Large intestine (tissue), 3 donors: ENCODE results near the gene YWHAQ. TPM values are rescaled to one million over a fixed set of nuclear protein-coding genes. Genes with fewer than 3 reads are reported as not detected.

Experiments
- DNase-seq, 2 donors: peaks; one replicate each; pipeline versions ENCODE4 v3.0.0 to v3.0.0-alpha.2; 2013
- H3K27ac ChIP-seq: one replicate; pipeline ENCODE4 v1.5.1; 2013; ENCODE audit warnings: low read length
- H3K27me3 ChIP-seq: 2 replicates; pipeline ENCODE4 v1.6.1; 2013; ENCODE audit warnings: low read length; ENCODE audit not compliant: control insufficient read depth, insufficient read depth
- H3K36me3 ChIP-seq: 2 replicates; pipeline ENCODE4 v1.6.1; 2013; ENCODE audit warnings: low read length; ENCODE audit not compliant: control insufficient read depth, insufficient read depth
- H3K4me1 ChIP-seq: one replicate; pipeline ENCODE4 v1.6.1; 2013; ENCODE audit warnings: low read length; ENCODE audit not compliant: control insufficient read depth, insufficient read depth
- H3K4me3 ChIP-seq: one replicate; pipeline ENCODE4 v1.5.1; 2013; ENCODE audit warnings: low read length
- H3K9me3 ChIP-seq: one replicate; pipeline ENCODE4 v1.6.1; 2013; ENCODE audit warnings: mild to moderate bottlenecking, low read depth, low read length, moderate library complexity; ENCODE audit not compliant: control insufficient read depth
- WGBS: methylation state at CpG from one replicate; pipeline ENCODE4 v1.1.5; 2013; ENCODE audit warnings: low lambda C conversion rate; ENCODE audit not compliant: insufficient coverage; 5-methylcytosine and 5-hydroxymethylcytosine counted together
- polyA plus RNA-seq: library from polyadenylated mRNA; unstranded; fragments of 120-200 nt; gene quantifications from one replicate; pipeline ENCODE4 v1.2.1, GENCODE V29; 2013

Gene YWHAQ
- polyA plus RNA-seq, 1 donor = 234 TPM

GRCh38 chr2:9578467-9579235 is 52.1 kb downstream of the YWHAQ start:
- DNase-seq = no peak
- Histone ChIP-seq H3K9me3 (no peaks in the 10 kb centered on the region), H3K27me3 (no peaks in the 10 kb centered on the region), H3K27ac (no peak overlapping the region), H3K4me1 (peaks cover 9% of the 10 kb centered on the region), H3K4me3 (no peak overlapping the region), H3K36me3 (peaks cover 7% of the 10 kb centered on the region)
- 90% methylated on average over 2 of the region's 9 CpGs for WGBS

GRCh38 chr2:9574331-9574730 is 56.5 kb downstream of the YWHAQ start:
- peak overlapping the region; percentile 47 for H3K27ac ChIP-seq
- H3K4me1 ChIP-seq = peaks cover 9% of the 10 kb centered on the region
- no peaks in the 10 kb centered on the region for H3K36me3 ChIP-seq
- peak; percentile 11 to 72 for DNase-seq
- H3K9me3 ChIP-seq = no peaks in the 10 kb centered on the region
- 12% methylated on average over 2 of the region's 2 CpGs for WGBS
- no peaks in the 10 kb centered on the region for H3K27me3 ChIP-seq
- H3K4me3 ChIP-seq = no peak overlapping the region

DNA sequence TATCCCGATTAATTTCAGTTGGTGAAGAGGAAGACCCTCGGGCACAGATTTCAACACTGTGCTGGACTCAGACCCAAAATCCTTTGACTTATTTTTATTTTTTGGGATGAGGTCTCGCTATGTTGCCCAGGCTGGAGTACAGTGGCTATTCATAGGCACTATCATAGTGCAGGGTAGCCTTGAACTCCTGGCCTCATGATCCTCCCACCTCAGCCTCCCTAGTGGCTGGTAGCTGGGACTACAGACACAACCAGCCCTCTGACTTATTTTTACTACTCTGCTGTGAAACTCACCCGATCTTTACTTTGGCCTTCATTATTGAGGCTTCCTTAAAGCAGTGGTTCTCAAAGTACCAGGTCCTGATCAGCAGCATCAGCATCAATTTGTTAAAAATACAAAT is 57.0 kb downstream of the YWHAQ start:
- Histone ChIP-seq H3K4me3 (no peak overlapping the region), H3K36me3 (no peaks in the 10 kb centered on the region), H3K9me3 (no peaks in the 10 kb centered on the region), H3K4me1 (peaks cover 9% of the 10 kb centered on the region), H3K27me3 (no peaks in the 10 kb centered on the region), H3K27ac (peak overlapping the region; percentile 47)
- no CpG with 5 or more reads among the region's 4 CpGs for WGBS
- DNase-seq = peak in 1 of 2 donors; percentile 11

DNA sequence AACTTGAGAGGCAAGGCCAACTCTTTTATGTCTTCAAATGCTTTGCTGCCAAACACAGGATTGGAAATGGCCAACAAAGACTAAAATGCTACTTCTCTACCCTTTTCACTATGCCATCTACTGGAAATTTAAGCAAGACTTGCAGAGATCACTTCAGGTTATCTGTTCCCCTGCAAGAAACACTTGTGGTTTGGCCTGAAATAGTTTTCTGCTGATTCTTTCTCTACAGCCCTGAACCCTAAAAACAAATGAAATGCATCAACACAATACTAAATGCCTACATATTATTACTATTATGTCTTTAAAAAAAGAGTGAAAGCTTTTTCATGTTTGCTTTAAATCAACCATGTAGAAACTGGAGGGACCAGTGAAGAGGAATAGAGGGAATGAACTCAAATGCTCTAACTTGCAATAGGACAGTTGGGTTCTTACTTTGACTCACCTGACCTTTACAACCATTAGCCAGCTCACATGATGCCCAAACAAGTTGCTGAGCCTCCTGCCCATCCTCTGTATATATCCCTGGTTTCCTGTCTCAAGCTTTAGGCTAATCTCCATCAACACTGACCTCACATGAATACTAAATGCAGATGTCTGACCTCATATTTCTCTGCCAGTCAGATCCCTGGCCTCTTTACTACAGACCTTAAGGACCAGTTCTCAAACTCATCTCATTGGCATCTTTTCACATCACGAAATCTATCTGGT is 57.6 kb downstream of the YWHAQ start:
- Histone ChIP-seq H3K4me3 (no peak overlapping the region), H3K36me3 (no peaks in the 10 kb centered on the region), H3K27ac (no peak overlapping the region), H3K4me1 (peaks cover 9% of the 10 kb centered on the region), H3K27me3 (no peaks in the 10 kb centered on the region), H3K9me3 (no peaks in the 10 kb centered on the region)
- 100% methylated on average over 1 of the region's 1 CpG for WGBS
- DNase-seq = no peak

DNA sequence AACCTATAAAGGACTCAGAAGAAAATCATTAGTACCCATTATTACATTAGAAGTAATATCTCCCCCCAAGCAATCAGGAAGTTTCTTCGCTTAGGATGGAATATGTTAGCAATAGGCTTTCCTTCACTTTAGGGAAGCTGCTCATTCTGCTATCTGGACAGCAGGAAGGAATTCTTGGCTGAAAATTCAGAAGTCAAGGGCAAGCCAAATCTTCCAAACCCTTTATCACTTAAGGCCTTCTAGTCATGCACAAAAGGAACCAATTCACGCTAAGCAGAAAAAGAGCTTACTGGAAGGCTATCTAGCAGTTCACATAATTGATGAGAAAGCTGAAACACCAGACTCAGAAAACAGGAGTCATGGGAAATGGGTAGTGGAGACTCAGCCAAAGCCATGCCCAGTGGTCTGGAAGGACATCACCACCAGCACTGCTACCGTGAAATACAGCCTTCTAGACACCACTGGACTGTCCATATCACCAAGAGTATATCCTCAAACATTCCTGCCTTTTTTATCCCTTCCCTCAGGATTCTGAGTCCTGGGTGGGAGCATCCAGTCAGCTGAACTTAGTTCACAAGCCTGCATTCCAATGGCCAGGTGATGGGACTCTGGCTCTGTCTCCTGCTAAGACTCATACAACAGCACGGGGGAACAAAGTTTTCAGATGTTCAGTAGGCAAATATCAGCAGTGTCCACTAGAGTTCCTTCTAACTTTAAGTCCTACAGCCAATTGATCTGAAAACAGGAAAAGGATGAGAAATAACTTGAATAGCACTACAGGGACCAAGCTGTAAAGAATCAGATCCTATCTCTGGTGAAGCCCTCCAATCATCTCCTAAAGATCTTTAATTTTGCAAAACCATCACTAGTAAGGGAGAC is 60.4 kb downstream of the YWHAQ start:
- Histone ChIP-seq H3K36me3 (no peaks in the 10 kb centered on the region), H3K4me3 (no peak overlapping the region), H3K27me3 (no peaks in the 10 kb centered on the region), H3K27ac (no peak overlapping the region), H3K9me3 (no peaks in the 10 kb centered on the region), H3K4me1 (no peaks in the 10 kb centered on the region)
- no CpG with 5 or more reads among the region's 4 CpGs for WGBS
- DNase-seq = no peak

- Histone ChIP-seq H3K4me1 (no peaks in the 10 kb centered on the region), H3K4me3 (no peak overlapping the region), H3K9me3 (no peaks in the 10 kb centered on the region), H3K27me3 (no peaks in the 10 kb centered on the region), H3K36me3 (no peaks in the 10 kb centered on the region), H3K27ac (peak overlapping the region; percentile 20)
- no CpG with 5 or more reads among the region's 11 CpGs for WGBS
- DNase-seq = peak; percentile 23 to 26
Observed at GRCh38 chr2:9565436-9566153, 65.2 kb downstream of the YWHAQ start.

- DNase-seq = no peak
- Histone ChIP-seq H3K4me3 (no peak overlapping the region), H3K9me3 (no peaks in the 10 kb centered on the region), H3K27me3 (no peaks in the 10 kb centered on the region), H3K27ac (no peak overlapping the region), H3K36me3 (no peaks in the 10 kb centered on the region), H3K4me1 (no peaks in the 10 kb centered on the region)
- whole genome bisulfite sequencing = no CpG with 5 or more reads among the region's 2 CpGs
Observed at GRCh38 chr2:9560628-9561027, 70.2 kb downstream of the YWHAQ start.

DNA sequence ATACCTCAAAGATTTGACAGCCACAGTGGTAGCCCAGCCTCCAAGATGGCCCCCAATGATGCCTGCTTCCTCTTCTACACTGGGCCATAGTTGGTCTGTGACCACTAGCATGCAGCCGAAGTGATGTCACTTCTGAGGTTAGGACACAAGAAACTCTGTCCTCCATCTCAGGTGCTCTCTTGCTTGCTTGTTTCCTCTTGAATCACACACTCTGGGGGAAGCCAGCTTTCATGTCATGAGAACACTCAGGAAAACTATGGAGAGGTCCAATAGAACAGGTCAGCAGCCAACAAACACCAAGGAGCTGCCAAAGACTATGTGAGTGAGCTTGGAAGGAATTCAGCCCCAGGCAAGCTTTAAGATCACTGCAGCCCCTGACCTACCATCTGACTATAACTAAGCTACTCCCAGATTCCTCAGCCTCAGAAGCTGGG is 71.8 kb downstream of the YWHAQ start:
- Histone ChIP-seq H3K9me3 (no peaks in the 10 kb centered on the region), H3K27me3 (no peaks in the 10 kb centered on the region), H3K27ac (no peak overlapping the region), H3K4me3 (no peak overlapping the region), H3K36me3 (no peaks in the 10 kb centered on the region), H3K4me1 (peaks cover 8% of the 10 kb centered on the region)
- no CpG with 5 or more reads among the region's 1 CpG for WGBS
- DNase-seq = no peak

- Histone ChIP-seq H3K4me3 (peak overlapping the region; percentile 84), H3K27me3 (no peaks in the 10 kb centered on the region), H3K27ac (peak overlapping the region; percentile 98), H3K4me1 (peaks cover 8% of the 10 kb centered on the region), H3K36me3 (no peaks in the 10 kb centered on the region), H3K9me3 (no peaks in the 10 kb centered on the region)
- no CpG with 5 or more reads among the region's 32 CpGs for WGBS
- peak; percentile 16 to 61 for DNase-seq
Observed at GRCh38 chr2:9556121-9556743, 74.6 kb downstream of the YWHAQ start.
